ENCODE measurements around the gene PFKFB4. TPM values are rescaled to one million over a fixed set of nuclear protein-coding genes. Genes with fewer than 3 reads are reported as not detected.
A peak's percentile ranks its signal among the peaks of the same experiment; 100 is the strongest.

The PFKFB4 gene
- total and polyA plus RNA-seq, 2 of the 4 experiments (the other 2 are of a cell fraction), result 16.9 to 17.0 TPM

DNA sequence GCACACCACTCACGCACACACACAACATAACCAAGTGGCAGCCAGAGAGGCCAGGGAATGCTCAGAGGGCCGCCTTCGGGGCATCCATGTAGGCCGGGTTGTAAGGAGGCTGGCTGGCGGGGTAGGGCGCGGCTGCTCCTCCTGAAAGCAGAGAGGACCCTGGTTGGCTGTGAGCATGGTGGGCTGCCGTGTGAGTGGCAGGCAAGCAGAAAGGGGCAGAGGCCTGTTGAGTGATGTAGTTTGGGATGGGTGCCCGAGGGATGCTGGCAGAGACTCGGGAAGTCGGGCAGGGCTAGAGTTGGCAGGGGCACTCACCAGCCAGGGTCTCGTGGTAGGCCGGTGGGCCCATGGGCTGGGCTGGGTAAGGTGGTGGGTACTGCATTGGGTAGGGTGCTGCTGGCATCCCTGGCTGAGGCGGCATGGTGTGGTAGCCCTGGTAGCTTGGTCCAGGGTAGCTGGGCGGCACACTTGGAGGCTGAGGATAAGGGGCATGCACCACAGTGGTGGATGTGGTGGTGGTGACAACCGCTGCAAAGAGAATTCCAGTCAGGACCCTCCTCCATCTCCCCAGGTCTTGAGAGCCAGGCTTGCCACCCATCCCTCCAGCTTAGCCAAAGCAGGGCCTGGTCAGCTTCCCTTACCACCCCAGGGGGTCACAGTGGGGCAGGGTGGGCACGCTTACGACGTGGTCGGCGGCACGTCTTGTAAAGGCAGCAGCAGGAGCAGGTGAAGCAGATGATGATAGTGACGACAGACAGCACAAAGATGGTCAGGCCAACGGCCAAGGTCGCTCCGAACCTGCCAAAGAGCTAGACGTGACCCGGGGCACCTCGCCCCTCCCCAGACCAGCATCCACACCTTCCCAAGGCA lies 87.3 kb downstream of the PFKFB4 start:
- Histone ChIP-seq H4K5ac (ENCODE audit: low read depth, low read length) (no peak overlapping the region), H3K9ac (ENCODE audit: low read depth, low read length) (no peak overlapping the region), H3K9me1 (ENCODE audit: insufficient read depth, low read length) (peaks cover 13% of the 10 kb centered on the region; the same call in 1 of the 2 replicates), H2BK15ac (ENCODE audit: low read depth, low read length) (no peak overlapping the region), H3K4me3 (ENCODE audit: insufficient read depth, low read depth, low read length) (no peak overlapping the region), H4K20me1 (ENCODE audit: insufficient read depth, low read length) (no peaks in the 10 kb centered on the region; the same call in 1 of the 2 replicates), H3K4me1 (ENCODE audit: control insufficient read depth, insufficient read depth, low read length) (peaks cover 26% of the 10 kb centered on the region), H2AK5ac (ENCODE audit: low read depth, low read length) (no peak overlapping the region), H2BK120ac (ENCODE audit: low read depth, low read length) (no peak overlapping the region), H3K4ac (ENCODE audit: low read depth, low read length) (no peak overlapping the region), H3K18ac (ENCODE audit: low read depth, low read length) (no peak overlapping the region), H3K23ac (ENCODE audit: low read depth, low read length) (no peak overlapping the region), H4K91ac (ENCODE audit: insufficient read depth, low read depth, low read length) (no peak overlapping the region), H3K4me2 (ENCODE audit: low read depth, low read length) (no peak overlapping the region), H3K56ac (ENCODE audit: extremely low read depth, insufficient read depth, low read length) (no peak overlapping the region), H3K9me3 (ENCODE audit: control insufficient read depth, insufficient read depth, low read length) (no peaks in the 10 kb centered on the region), H4K8ac (ENCODE audit: low read depth in 2 of 2, low read length in 2 of 2) (no peak overlapping the region), H2AK9ac (replicated peaks; ENCODE audit: low read depth, low read length, poor library complexity) (peak overlapping the region; percentile 36), H3K79me1 (ENCODE audit: low read depth in 1 of 2, low read length in 2 of 2) (peaks cover 4 to 68% of the 10 kb centered on the region in 2 experiments), H3K27ac (ENCODE audit: insufficient read depth, low read length) (no peak overlapping the region), H2AFZ (replicated peaks; ENCODE audit: low read length, poor library complexity) (no peak overlapping the region), H2BK5ac (ENCODE audit: low read depth, low read length, poor library complexity, severe bottlenecking) (no peak overlapping the region), H3K36me3 (ENCODE audit: control insufficient read depth, insufficient read depth, low read length) (peaks cover 34% of the 10 kb centered on the region), H3K27me3 (ENCODE audit: control insufficient read depth, insufficient read depth, low read length) (no peaks in the 10 kb centered on the region), H3K14ac (replicated peaks; ENCODE audit: low read depth, low read length) (no peak overlapping the region), H2BK20ac (ENCODE audit: low read depth, low read length) (no peak overlapping the region)
- no peak for TF ChIP-seq MXI1 (IDR thresholded peaks at IDR 0.05; ENCODE audit: borderline replicate concordance, low read depth, low read length)
- no peak for TF ChIP-seq RAD21 (IDR thresholded peaks at IDR 0.05; ENCODE audit: low read length)
- TF ChIP-seq, protein P1, sequence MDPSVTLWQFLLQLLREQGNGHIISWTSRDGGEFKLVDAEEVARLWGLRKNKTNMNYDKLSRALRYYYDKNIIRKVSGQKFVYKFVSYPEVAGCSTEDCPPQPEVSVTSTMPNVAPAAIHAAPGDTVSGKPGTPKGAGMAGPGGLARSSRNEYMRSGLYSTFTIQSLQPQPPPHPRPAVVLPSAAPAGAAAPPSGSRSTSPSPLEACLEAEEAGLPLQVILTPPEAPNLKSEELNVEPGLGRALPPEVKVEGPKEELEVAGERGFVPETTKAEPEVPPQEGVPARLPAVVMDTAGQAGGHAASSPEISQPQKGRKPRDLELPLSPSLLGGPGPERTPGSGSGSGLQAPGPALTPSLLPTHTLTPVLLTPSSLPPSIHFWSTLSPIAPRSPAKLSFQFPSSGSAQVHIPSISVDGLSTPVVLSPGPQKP (IDR thresholded peaks at IDR 0.05; ENCODE audit: borderline replicate concordance, low read depth, low read length), result no peak
- no peak for TF ChIP-seq RFX5 (IDR thresholded peaks at IDR 0.05; ENCODE audit: low read depth, low read length)
- TF ChIP-seq CHD1 (IDR thresholded peaks at IDR 0.05; ENCODE audit: low read depth, low read length), result no peak
- intact Hi-C loops (cut with micrococcal nuclease) (loop anchor here (5.0 kb wide), 1 partner anchor 218 kb away; the partner anchor contains the start of gene NCKIPSD), in situ Hi-C loops (cut with MboI; ENCODE audit: low sequenced_read_pairs) (loop anchor here (5.0 to 10.0 kb wide), 2 partner anchors 88 to 196 kb away; partner anchors contain the start of genes CELSR3 and PFKFB4), dilution Hi-C loops (cut with HindIII; ENCODE audit: low sequenced_read_pairs, unreplicated experiment) (no loop called here)
- BruUV-seq (replicated peaks), result no TSS peak
- ATAC-seq (ENCODE audit: low read depth) (no peak), DNase-seq (no peak)
- WGBS, 2 experiments (ENCODE audit: extremely low coverage in 2 of 2, insufficient read length in 1 of 2), result 85% methylated on average over 11 of the region's 29 CpGs; no CpG with 5 or more reads in 1 of the 2 experiments
- ChIA-PET POLR2A (ENCODE audit: unreplicated experiment) (no interaction called here), CTCF (no interaction called here)
